ENCODE results near the gene RNF212B. TPM values are rescaled to one million over a fixed set of nuclear protein-coding genes. Genes with fewer than 3 reads are reported as not detected.

RNF212B gene
- total RNA-seq, 2 donors from 2014 or later, result 0.89 TPM; not detected in 1

GRCh38 chr14:23286020-23286901 lies 48.5 kb downstream of the RNF212B start, which contains the start of gene HOMEZ:
TSS of gene HOMEZ (minus strand) at chr14:23286132. CDS start at chr14:23285952, 180 bp downstream.
- Mint-ChIP-seq H3K4me3 (peak within 1 kb of the TSS; percentile 96), H3K27me3 (no peaks in the 10 kb centered on the region), H3K4me1 (peaks cover 17% of the 10 kb centered on the region), H3K36me3 (ENCODE audit: low read depth) (no peaks in the 10 kb centered on the region), H3K27ac (peak within 1 kb of the TSS; percentile 91)
- DNase-seq (peak; percentile 92 to 96 (median 95)), ATAC-seq (peak; percentile 98)
- no peaks in the 10 kb centered on the region for H3K9me3 ChIP-seq (ENCODE audit: control insufficient read depth, low read length, poor library complexity, severe bottlenecking)

GRCh38 chr14:23286902-23287479 lies 49.3 kb downstream of the RNF212B start:
- Mint-ChIP-seq H3K4me1 (peaks cover 17% of the 10 kb centered on the region), H3K4me3 (peak overlapping the region; percentile 96), H3K36me3 (ENCODE audit: low read depth) (no peaks in the 10 kb centered on the region), H3K27me3 (no peaks in the 10 kb centered on the region), H3K27ac (peak overlapping the region; percentile 91)
- DNase-seq (no peak), ATAC-seq (no peak)
- no peaks in the 10 kb centered on the region for H3K9me3 ChIP-seq (ENCODE audit: control insufficient read depth, low read length, poor library complexity, severe bottlenecking)

GRCh38 chr14:23294734-23295561 lies 57.2 kb downstream of the RNF212B start:
- H3K36me3 Mint-ChIP-seq (ENCODE audit: low read depth), result no peaks in the 10 kb centered on the region
- H3K27me3 Mint-ChIP-seq, result no peaks in the 10 kb centered on the region
- no peaks in the 10 kb centered on the region for H3K9me3 ChIP-seq (ENCODE audit: control insufficient read depth, low read length, poor library complexity, severe bottlenecking)
- ATAC-seq (peak; percentile 90), DNase-seq (peak; percentile 27 to 41 (median 35))
- peaks cover 12% of the 10 kb centered on the region for H3K4me1 Mint-ChIP-seq
- H3K27ac Mint-ChIP-seq, result peak overlapping the region; percentile 88
- no peak overlapping the region for H3K4me3 Mint-ChIP-seq

- no peak for ATAC-seq
- no peaks in the 10 kb centered on the region for H3K9me3 ChIP-seq (ENCODE audit: control insufficient read depth, low read length, poor library complexity, severe bottlenecking)
- no peaks in the 10 kb centered on the region for H3K36me3 Mint-ChIP-seq (ENCODE audit: low read depth)
- no peaks in the 10 kb centered on the region for H3K27me3 Mint-ChIP-seq
- H3K4me1 Mint-ChIP-seq, result peaks cover 20% of the 10 kb centered on the region
- H3K4me3 Mint-ChIP-seq, result no peak overlapping the region
- DNase-seq, result no peak
- H3K27ac Mint-ChIP-seq, result peak overlapping the region; percentile 63
These were observed 58.5 kb downstream of the RNF212B start for GRCh38 chr14:23296012-23296777.

GRCh38 chr14:23297096-23297495 lies 59.4 kb downstream of the RNF212B start:
- H3K4me3 Mint-ChIP-seq, result no peak overlapping the region
- ATAC-seq (no peak), DNase-seq (no peak)
- H3K27me3 Mint-ChIP-seq, result no peaks in the 10 kb centered on the region
- H3K36me3 Mint-ChIP-seq (ENCODE audit: low read depth), result no peaks in the 10 kb centered on the region
- H3K4me1 Mint-ChIP-seq, result peaks cover 22% of the 10 kb centered on the region
- no peaks in the 10 kb centered on the region for H3K9me3 ChIP-seq (ENCODE audit: control insufficient read depth, low read length, poor library complexity, severe bottlenecking)
- H3K27ac Mint-ChIP-seq, result no peak overlapping the region

- Mint-ChIP-seq H3K27me3 (no peaks in the 10 kb centered on the region), H3K36me3 (ENCODE audit: low read depth) (no peaks in the 10 kb centered on the region), H3K4me3 (no peak overlapping the region), H3K27ac (no peak overlapping the region), H3K4me1 (peaks cover 25% of the 10 kb centered on the region)
- H3K9me3 ChIP-seq (ENCODE audit: control insufficient read depth, low read length, poor library complexity, severe bottlenecking), result no peaks in the 10 kb centered on the region
- DNase-seq, result no peak
- no peak for ATAC-seq
These were observed 60.0 kb downstream of the RNF212B start for GRCh38 chr14:23297611-23298277.

GRCh38 chr14:23299211-23299957 lies 61.6 kb downstream of the RNF212B start:
- H3K9me3 ChIP-seq (ENCODE audit: control insufficient read depth, low read length, poor library complexity, severe bottlenecking), result no peaks in the 10 kb centered on the region
- H3K27ac Mint-ChIP-seq, result peak overlapping the region; percentile 96
- H3K27me3 Mint-ChIP-seq, result no peaks in the 10 kb centered on the region
- no peak for DNase-seq
- no peak for ATAC-seq
- no peaks in the 10 kb centered on the region for H3K36me3 Mint-ChIP-seq (ENCODE audit: low read depth)
- no peak overlapping the region for H3K4me3 Mint-ChIP-seq
- H3K4me1 Mint-ChIP-seq, result peaks cover 27% of the 10 kb centered on the region

GRCh38 chr14:23299986-23300686 lies 62.4 kb downstream of the RNF212B start:
- Mint-ChIP-seq H3K27ac (peak overlapping the region; percentile 96), H3K4me3 (peak overlapping the region; percentile 99), H3K27me3 (peaks cover 5% of the 10 kb centered on the region), H3K36me3 (ENCODE audit: low read depth) (no peaks in the 10 kb centered on the region), H3K4me1 (peaks cover 26% of the 10 kb centered on the region)
- no peaks in the 10 kb centered on the region for H3K9me3 ChIP-seq (ENCODE audit: control insufficient read depth, low read length, poor library complexity, severe bottlenecking)
- no peak for DNase-seq
- ATAC-seq, result no peak

GRCh38 chr14:23300687-23301223 lies 63.0 kb downstream of the RNF212B start:
- peak overlapping the region; percentile 96 for H3K27ac Mint-ChIP-seq
- no peaks in the 10 kb centered on the region for H3K36me3 Mint-ChIP-seq (ENCODE audit: low read depth)
- DNase-seq, result no peak
- no peak for ATAC-seq
- H3K27me3 Mint-ChIP-seq, result peaks cover 9% of the 10 kb centered on the region
- no peaks in the 10 kb centered on the region for H3K9me3 ChIP-seq (ENCODE audit: control insufficient read depth, low read length, poor library complexity, severe bottlenecking)
- H3K4me1 Mint-ChIP-seq, result peaks cover 23% of the 10 kb centered on the region
- H3K4me3 Mint-ChIP-seq, result peak overlapping the region; percentile 99

GRCh38 chr14:23301288-23301968 lies 63.7 kb downstream of the RNF212B start:
- Mint-ChIP-seq H3K36me3 (ENCODE audit: low read depth) (no peaks in the 10 kb centered on the region), H3K4me3 (peak overlapping the region; percentile 99), H3K27me3 (peaks cover 15% of the 10 kb centered on the region)

GRCh38 chr14:23301969-23302289 lies 64.2 kb downstream of the RNF212B start:
- ATAC-seq (peak; percentile 25), DNase-seq (peak in 2 of 3 donors; percentile 49 to 57)
- peaks cover 23% of the 10 kb centered on the region for H3K4me1 Mint-ChIP-seq
- peak overlapping the region; percentile 99 for H3K4me3 Mint-ChIP-seq
- peaks cover 15% of the 10 kb centered on the region for H3K27me3 Mint-ChIP-seq
- H3K36me3 Mint-ChIP-seq (ENCODE audit: low read depth), result no peaks in the 10 kb centered on the region
- peak overlapping the region; percentile 96 for H3K27ac Mint-ChIP-seq
- H3K9me3 ChIP-seq (ENCODE audit: control insufficient read depth, low read length, poor library complexity, severe bottlenecking), result no peaks in the 10 kb centered on the region

More at GRCh38 chr14:23301288-23301968, 63.7 kb downstream of the RNF212B start:
- DNase-seq (peak; percentile 96 to 98 (median 97)), ATAC-seq (peak; percentile 77)
- Mint-ChIP-seq H3K27ac (peak overlapping the region; percentile 96), H3K4me1 (peaks cover 23% of the 10 kb centered on the region)
- H3K9me3 ChIP-seq (ENCODE audit: control insufficient read depth, low read length, poor library complexity, severe bottlenecking), result no peaks in the 10 kb centered on the region
